ENCODE measurements around the gene COL4A6.

DNA sequence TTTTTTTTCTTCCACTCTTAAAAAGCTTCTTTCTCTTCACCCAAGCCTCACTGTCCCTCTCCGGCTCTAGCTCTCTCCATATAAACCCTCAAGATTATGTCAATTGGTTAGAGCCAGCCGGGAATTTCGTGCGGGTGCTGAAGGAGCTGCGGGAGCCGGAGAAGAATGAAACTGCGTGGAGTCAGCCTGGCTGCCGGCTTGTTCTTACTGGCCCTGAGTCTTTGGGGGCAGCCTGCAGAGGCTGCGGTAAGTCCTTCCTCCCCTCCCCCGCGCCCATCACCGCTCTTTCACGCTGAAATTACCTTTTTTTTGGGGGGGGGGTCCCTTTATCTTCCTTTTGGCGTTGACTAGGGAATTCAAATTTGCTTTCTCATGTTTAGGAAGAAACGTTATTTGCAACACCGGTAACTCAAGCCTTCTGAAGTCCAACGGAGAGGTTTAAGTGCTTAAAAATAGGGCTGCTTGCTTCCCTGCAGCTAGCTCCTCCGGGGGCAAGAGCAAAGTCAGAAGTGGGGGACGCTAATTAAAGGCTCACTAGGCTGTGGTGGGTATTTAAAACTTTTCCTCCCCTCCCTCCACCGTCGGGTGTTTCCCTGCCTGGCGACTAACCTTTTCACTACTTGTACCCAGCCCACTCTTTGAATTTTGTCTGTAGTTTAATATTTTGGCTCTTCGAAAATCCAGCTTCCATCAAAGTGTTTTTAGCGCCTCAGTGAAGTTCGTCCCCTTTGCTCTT is 1.9 kb upstream of the COL4A6 start:
- no peak for TF ChIP-seq TOX (CRISPR knock-in tag; IDR thresholded peaks at IDR 0.05; ENCODE audit: borderline replicate concordance)
- TF ChIP-seq SNAI2 (CRISPR knock-in tag; IDR thresholded peaks at IDR 0.05) = no peak
- TF ChIP-seq ZFP30 (CRISPR knock-in tag; IDR thresholded peaks at IDR 0.05) = no peak
- TF ChIP-seq ZNF565 (CRISPR knock-in tag; conservative IDR thresholded peaks at IDR 0.05; ENCODE audit: low read depth) = no peak
